Neural progenitor cell (in vitro differentiated cells): Measurements from ENCODE around the gene LINGO3. TPM values are rescaled to one million over a fixed set of nuclear protein-coding genes. Genes with fewer than 3 reads are reported as not detected.
"Not testable (repeated sequence)": the region's sequence is repeated elsewhere in the genome, so short reads cannot be mapped to it uniquely, and the experiment has no call there.

Experiments
- DNase-seq: peaks from one replicate; pipeline ENCODE4 v3.0.0-alpha.2; 2016; ENCODE audit warnings: low spot score
- H2AFZ ChIP-seq: fragments of 200-600 bp; sonication (generic); replicated peaks from 2 replicates; pipeline ENCODE4 v1.6.1; 2016; ENCODE audit warnings: antibody characterized with exemption
- H3F3A ChIP-seq: fragments of 200-600 bp; sonication (generic); 2 replicates; pipeline ENCODE4 v1.6.1; 2016; ENCODE audit warnings: antibody characterized with exemption, low read depth
- H3K27ac ChIP-seq: fragments of 200-600 bp; sonication (generic); 2 replicates; pipeline ENCODE4 v1.5.1; 2016; ENCODE audit warnings: mild to moderate bottlenecking
- H3K27me3 ChIP-seq: fragments of 200-600 bp; sonication (generic); 2 replicates; pipeline ENCODE4 v1.6.1; 2016; ENCODE audit warnings: mild to moderate bottlenecking, moderate library complexity
- H3K36me3 ChIP-seq: fragments of 200-600 bp; sonication (generic); 2 replicates; pipeline ENCODE4 v1.5.1; 2016
- H3K4me1 ChIP-seq: fragments of 200-600 bp; sonication (generic); 2 replicates; pipeline ENCODE4 v1.6.1; 2016; ENCODE audit warnings: mixed run types
- H3K4me2 ChIP-seq: fragments of 200-600 bp; sonication (generic); 2 replicates; pipeline ENCODE4 v1.6.1; 2016
- H3K4me3 ChIP-seq: fragments of 200-600 bp; sonication (generic); 2 replicates; pipeline ENCODE4 v1.5.1; 2016
- H3K79me2 ChIP-seq: fragments of 200-600 bp; sonication (generic); 2 replicates; pipeline ENCODE4 v1.6.1; 2016; ENCODE audit warnings: low read depth
- H3K9ac ChIP-seq: fragments of 200-600 bp; sonication (generic); 2 replicates; pipeline ENCODE4 v1.6.1; 2016
- H3K9me3 ChIP-seq: fragments of 200-600 bp; sonication (generic); 2 replicates; pipeline ENCODE4 v1.5.1; 2016; ENCODE audit warnings: low read depth
- H4K20me1 ChIP-seq: fragments of 200-600 bp; sonication (generic); 2 replicates; pipeline ENCODE4 v1.6.1; 2016; ENCODE audit warnings: low read depth
- H3K27ac Mint-ChIP-seq: 3 replicates; pipeline ENCODE4 v1.8.0; 2021; ENCODE audit warnings: mixed read lengths
- H3K27me3 Mint-ChIP-seq: 2 replicates; pipeline ENCODE4 v1.8.0; 2022; ENCODE audit warnings: low read depth, mild to moderate bottlenecking, inconsistent platforms, moderate library complexity, mixed read lengths; ENCODE audit not compliant: insufficient read depth
- H3K36me3 Mint-ChIP-seq: 3 replicates; pipeline ENCODE4 v1.8.0; 2021; ENCODE audit warnings: mixed read lengths
- H3K4me1 Mint-ChIP-seq: 3 replicates; pipeline ENCODE4 v1.8.0; 2021; ENCODE audit warnings: mixed read lengths
- H3K4me3 Mint-ChIP-seq: 3 replicates; pipeline ENCODE4 v1.8.0; 2021; ENCODE audit warnings: mild to moderate bottlenecking, moderate library complexity, mixed read lengths
- H3K9me3 Mint-ChIP-seq: 3 replicates; pipeline ENCODE4 v1.8.0; 2020; ENCODE audit warnings: mixed read lengths
- CTCF ChIP-seq: fragments of 200-600 bp; sonication (generic); IDR thresholded peaks from 2 replicates; pipeline ENCODE4 v1.5.1; 2017; ENCODE audit warnings: antibody characterized with exemption, mild to moderate bottlenecking
- EZH2 ChIP-seq: fragments of 200-600 bp; sonication (generic); IDR thresholded peaks from 2 replicates; pipeline ENCODE4 v1.6.1; 2017; ENCODE audit warnings: antibody characterized with exemption, mild to moderate bottlenecking, moderate library complexity
- EZH2phosphoT487 ChIP-seq: fragments of 200-600 bp; sonication (generic); IDR thresholded peaks from 2 replicates; pipeline ENCODE4 v1.6.1; 2017; ENCODE audit warnings: antibody characterized with exemption
- total RNA-seq: library from RNA; depleted of rRNA; stranded (reverse); fragments of >200 nt; gene quantifications from 2 replicates; pipeline ENCODE4 v1.2.3, GENCODE V29; 2015; ENCODE audit warnings: low replicate concordance

Gene LINGO3
- total RNA-seq, 1 donor from 2014 or later: not detected

GRCh38 chr19:2282062-2282861 lies 25.7 kb downstream of the LINGO3 start, which contains the start of gene PEAK3:
Gene PEAK3 (minus strand): TSS chr19:2282175. CDS start chr19:2280931, 1,244 bp downstream.
- Histone ChIP-seq H3K27ac (no peak within 1 kb of the TSS), H3K9ac (no peak within 1 kb of the TSS), H3K36me3 (no peaks in the 10 kb centered on the region), H3K9me3 (no peaks in the 10 kb centered on the region), H3K27me3 (peaks cover 59% of the 10 kb centered on the region), H2AFZ (no peak within 1 kb of the TSS), H3K4me3 (peak within 1 kb of the TSS; percentile 40), H3K4me1 (peaks cover 9% of the 10 kb centered on the region), H4K20me1 (peaks cover 5% of the 10 kb centered on the region), H3K4me2 (peak within 1 kb of the TSS; percentile 78), H3K79me2 (no peaks in the 10 kb centered on the region), H3F3A (peaks cover 7% of the 10 kb centered on the region)
- peak; percentile 62 for DNase-seq
- Mint-ChIP-seq H3K27ac (peak within 1 kb of the TSS; percentile 47), H3K9me3 (peaks cover 3% of the 10 kb centered on the region), H3K4me1 (peaks cover 9% of the 10 kb centered on the region), H3K27me3 (peaks cover 10% of the 10 kb centered on the region), H3K4me3 (peak within 1 kb of the TSS; percentile 71), H3K36me3 (no peaks in the 10 kb centered on the region)
- no peak for TF ChIP-seq CTCF
- TF ChIP-seq EZH2: peak; percentile 67
- peak; percentile 39 for TF ChIP-seq EZH2phosphoT487

- not testable (repeated sequence) for H3K27ac Mint-ChIP-seq, H4K20me1 ChIP-seq, H3K9me3 ChIP-seq, DNase-seq, H3K27me3 Mint-ChIP-seq, H3K27ac ChIP-seq, H3F3A ChIP-seq, H3K4me1 ChIP-seq, H3K79me2 ChIP-seq, H3K9ac ChIP-seq, H3K4me3 Mint-ChIP-seq, H3K9me3 Mint-ChIP-seq, H3K36me3 ChIP-seq, H3K36me3 Mint-ChIP-seq, H2AFZ ChIP-seq
- Histone ChIP-seq H3K4me2 (peak overlapping the region; percentile 78), H3K27me3 (peaks cover 51% of the 10 kb centered on the region), H3K4me3 (peak overlapping the region; percentile 40)
- peaks cover 11% of the 10 kb centered on the region for H3K4me1 Mint-ChIP-seq
Observed at GRCh38 chr19:2281265-2282061, 26.5 kb downstream of the LINGO3 start.

- Histone ChIP-seq H3K4me1 (peaks cover 9% of the 10 kb centered on the region), H3K9me3 (no peaks in the 10 kb centered on the region), H3K27me3 (peaks cover 44% of the 10 kb centered on the region), H2AFZ (no peak overlapping the region), H3K36me3 (no peaks in the 10 kb centered on the region), H3F3A (peaks cover 7% of the 10 kb centered on the region), H3K79me2 (no peaks in the 10 kb centered on the region), H4K20me1 (peaks cover 5% of the 10 kb centered on the region), H3K9ac (no peak overlapping the region), H3K4me3 (no peak overlapping the region), H3K27ac (no peak overlapping the region), H3K4me2 (no peak overlapping the region)
- H3K36me3 Mint-ChIP-seq: no peaks in the 10 kb centered on the region
- no peaks in the 10 kb centered on the region for H3K9me3 Mint-ChIP-seq
- H3K27ac Mint-ChIP-seq: no peak overlapping the region
- H3K4me1 Mint-ChIP-seq: peaks cover 11% of the 10 kb centered on the region
- DNase-seq: no peak
- TF ChIP-seq EZH2phosphoT487 (no peak), CTCF (no peak), EZH2 (no peak)
- no peak overlapping the region for H3K4me3 Mint-ChIP-seq
- peaks cover 7% of the 10 kb centered on the region for H3K27me3 Mint-ChIP-seq
Observed at GRCh38 chr19:2280633-2281264, 27.2 kb downstream of the LINGO3 start.
